ENCODE measurements around the gene SMOC1. TPM values are rescaled to one million over a fixed set of nuclear protein-coding genes. Genes with fewer than 3 reads are reported as not detected.

The SMOC1 gene
- total RNA-seq, 2 donors from 2014 or later = 14.1 to 18.6 TPM

- Histone ChIP-seq H3K27ac (no peak overlapping the region), H3K36me3 (no peaks in the 10 kb centered on the region), H3K27me3 (no peaks in the 10 kb centered on the region), H3K4me1 (peaks cover 0 to 8% of the 10 kb centered on the region in 2 donors), H3K4me3 (no peak overlapping the region), H3K9me3 (no peaks in the 10 kb centered on the region)
- TF ChIP-seq, protein P1, sequence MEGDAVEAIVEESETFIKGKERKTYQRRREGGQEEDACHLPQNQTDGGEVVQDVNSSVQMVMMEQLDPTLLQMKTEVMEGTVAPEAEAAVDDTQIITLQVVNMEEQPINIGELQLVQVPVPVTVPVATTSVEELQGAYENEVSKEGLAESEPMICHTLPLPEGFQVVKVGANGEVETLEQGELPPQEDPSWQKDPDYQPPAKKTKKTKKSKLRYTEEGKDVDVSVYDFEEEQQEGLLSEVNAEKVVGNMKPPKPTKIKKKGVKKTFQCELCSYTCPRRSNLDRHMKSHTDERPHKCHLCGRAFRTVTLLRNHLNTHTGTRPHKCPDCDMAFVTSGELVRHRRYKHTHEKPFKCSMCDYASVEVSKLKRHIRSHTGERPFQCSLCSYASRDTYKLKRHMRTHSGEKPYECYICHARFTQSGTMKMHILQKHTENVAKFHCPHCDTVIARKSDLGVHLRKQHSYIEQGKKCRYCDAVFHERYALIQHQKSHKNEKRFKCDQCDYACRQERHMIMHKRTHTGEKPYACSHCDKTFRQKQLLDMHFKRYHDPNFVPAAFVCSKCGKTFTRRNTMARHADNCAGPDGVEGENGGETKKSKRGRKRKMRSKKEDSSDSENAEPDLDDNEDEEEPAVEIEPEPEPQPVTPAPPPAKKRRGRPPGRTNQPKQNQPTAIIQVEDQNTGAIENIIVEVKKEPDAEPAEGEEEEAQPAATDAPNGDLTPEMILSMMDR (IDR thresholded peaks at IDR 0.05) = no peak
- DNase-seq (ENCODE audit: low spot score) = no peak
Observed at GRCh38 chr14:69986336-69986735, 107.1 kb downstream of the SMOC1 start.

GRCh38 chr14:69987406-69988121 is 108.3 kb downstream of the SMOC1 start:
- no peak overlapping the region for H3K4me3 ChIP-seq
- peaks cover 0 to 1% of the 10 kb centered on the region in 2 donors for H3K4me1 ChIP-seq
- DNase-seq (ENCODE audit: low spot score) = no peak
- no peak overlapping the region for H3K27ac ChIP-seq
- H3K36me3 ChIP-seq = no peaks in the 10 kb centered on the region
- H3K27me3 ChIP-seq = no peaks in the 10 kb centered on the region
- H3K9me3 ChIP-seq = no peaks in the 10 kb centered on the region
- TF ChIP-seq, protein P1 (IDR thresholded peaks at IDR 0.05) = no peak

- no peaks in the 10 kb centered on the region for H3K4me1 ChIP-seq
- no peak overlapping the region for H3K27ac ChIP-seq
- no peak overlapping the region for H3K4me3 ChIP-seq
- no peaks in the 10 kb centered on the region for H3K9me3 ChIP-seq
- no peak for DNase-seq (ENCODE audit: low spot score)
- H3K27me3 ChIP-seq = no peaks in the 10 kb centered on the region
- TF ChIP-seq, protein P1 (IDR thresholded peaks at IDR 0.05) = no peak
- H3K36me3 ChIP-seq = no peaks in the 10 kb centered on the region
Observed at GRCh38 chr14:69988979-69989378, 109.8 kb downstream of the SMOC1 start.

- Histone ChIP-seq H3K9me3 (no peaks in the 10 kb centered on the region), H3K4me3 (no peak overlapping the region), H3K27ac (no peak overlapping the region), H3K27me3 (no peaks in the 10 kb centered on the region), H3K36me3 (no peaks in the 10 kb centered on the region), H3K4me1 (no peaks in the 10 kb centered on the region)
- TF ChIP-seq, protein P1 (IDR thresholded peaks at IDR 0.05) = no peak
- DNase-seq (ENCODE audit: low spot score) = no peak
Observed at GRCh38 chr14:69989622-69990021, 110.4 kb downstream of the SMOC1 start.

DNA sequence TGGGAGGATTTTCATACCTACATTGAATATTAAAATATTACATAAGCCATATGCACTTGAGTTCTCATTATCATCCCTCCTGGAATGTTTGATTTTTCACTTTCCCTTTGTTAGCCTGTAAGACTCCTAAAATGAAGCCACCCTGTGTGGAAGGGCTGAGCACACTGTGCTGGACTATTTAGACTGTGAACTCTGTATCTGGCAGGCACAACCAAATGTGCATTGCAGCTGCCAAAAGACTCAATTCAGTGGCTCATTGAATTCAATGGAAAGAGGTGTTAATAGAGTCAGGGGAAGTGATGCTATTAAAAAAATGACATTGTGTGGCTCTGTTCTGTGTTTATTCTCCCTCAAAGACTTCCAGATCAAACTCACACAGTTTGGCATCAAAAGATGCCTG is 111.1 kb downstream of the SMOC1 start:
- TF ChIP-seq, protein P1 (IDR thresholded peaks at IDR 0.05) = no peak
- DNase-seq (ENCODE audit: low spot score) = no peak
- no peaks in the 10 kb centered on the region for H3K9me3 ChIP-seq
- H3K4me1 ChIP-seq = no peaks in the 10 kb centered on the region
- H3K27ac ChIP-seq = no peak overlapping the region
- H3K4me3 ChIP-seq = no peak overlapping the region
- H3K27me3 ChIP-seq = no peaks in the 10 kb centered on the region
- no peaks in the 10 kb centered on the region for H3K36me3 ChIP-seq

DNA sequence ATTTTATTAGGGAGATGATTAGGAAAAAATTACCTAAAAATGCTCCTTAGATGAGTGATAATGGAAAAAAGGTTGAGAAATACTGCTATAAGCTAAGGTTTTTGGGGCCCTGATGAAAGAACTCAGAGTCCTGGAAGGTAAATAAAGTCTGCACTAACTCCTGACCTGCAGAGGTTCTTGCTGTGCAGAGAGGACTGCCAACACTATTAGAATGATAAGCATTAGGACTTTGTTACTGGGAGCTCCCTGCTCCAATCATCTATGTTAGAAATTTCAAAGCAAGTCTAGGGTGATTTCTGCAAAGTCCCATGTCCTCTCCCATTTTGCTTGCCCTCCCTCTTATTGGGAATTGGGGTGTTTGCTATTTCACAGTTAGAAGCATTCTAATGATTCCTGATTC is 112.2 kb downstream of the SMOC1 start:
- no peak for DNase-seq (ENCODE audit: low spot score)
- TF ChIP-seq, protein P1 (IDR thresholded peaks at IDR 0.05) = no peak
- no peaks in the 10 kb centered on the region for H3K9me3 ChIP-seq
- H3K36me3 ChIP-seq = no peaks in the 10 kb centered on the region
- no peaks in the 10 kb centered on the region for H3K4me1 ChIP-seq
- no peak overlapping the region for H3K4me3 ChIP-seq
- no peak overlapping the region for H3K27ac ChIP-seq
- H3K27me3 ChIP-seq = no peaks in the 10 kb centered on the region
